ENCODE measurements around the gene WDTC1.

Gene WDTC1

DNA sequence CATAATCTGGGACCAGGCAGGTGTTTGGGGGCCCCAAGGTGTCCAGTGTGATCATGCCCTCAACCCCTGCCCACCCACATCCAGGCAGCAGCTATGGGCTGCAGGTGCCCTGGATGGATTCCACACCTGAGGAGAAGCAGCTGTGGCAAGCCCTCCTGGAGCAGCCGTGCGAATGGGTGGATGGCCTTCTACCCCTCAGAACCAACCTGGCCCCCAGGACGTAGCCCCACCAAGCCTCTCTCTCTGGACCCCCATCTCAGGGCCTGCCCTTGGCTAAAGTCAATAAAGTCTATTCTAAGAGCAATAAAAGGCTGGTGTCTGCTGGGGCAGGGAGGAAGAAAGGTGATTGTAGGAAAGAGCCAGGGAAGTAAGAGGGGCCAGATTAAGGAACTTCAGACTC lies 119.2 kb downstream of the WDTC1 start:
- no peak for DNase-seq (ENCODE audit: low spot score)
- no peak for TF ChIP-seq CTCF (IDR thresholded peaks at IDR 0.05; ENCODE audit: extremely low read depth, missing control alignments)

DNA sequence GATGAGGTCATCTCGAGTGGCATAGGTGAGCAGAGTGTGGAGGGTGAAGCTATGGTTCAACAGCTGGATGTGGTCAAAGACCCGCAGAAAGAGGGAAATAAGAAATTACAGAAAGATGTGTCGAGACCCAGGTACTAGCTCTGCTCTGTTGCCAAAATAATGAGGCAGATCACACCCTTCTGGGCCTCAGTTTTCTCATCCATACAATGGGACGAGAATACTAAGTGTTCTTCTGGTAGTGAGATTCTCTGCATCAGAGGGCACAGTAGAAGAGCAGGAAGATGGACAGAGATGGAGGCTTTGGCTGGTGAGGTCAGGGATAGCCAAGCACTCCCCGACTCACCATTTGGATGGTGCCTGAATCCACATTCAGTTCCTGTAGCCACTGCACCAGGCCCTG lies 121.3 kb downstream of the WDTC1 start:
- TF ChIP-seq CTCF (IDR thresholded peaks at IDR 0.05; ENCODE audit: extremely low read depth, missing control alignments): no peak
- no peak for DNase-seq (ENCODE audit: low spot score)

GRCh38 chr1:27356277-27356618 lies 121.8 kb downstream of the WDTC1 start:
- no peak for TF ChIP-seq CTCF (IDR thresholded peaks at IDR 0.05; ENCODE audit: extremely low read depth, missing control alignments)
- no peak for DNase-seq (ENCODE audit: low spot score)

DNA sequence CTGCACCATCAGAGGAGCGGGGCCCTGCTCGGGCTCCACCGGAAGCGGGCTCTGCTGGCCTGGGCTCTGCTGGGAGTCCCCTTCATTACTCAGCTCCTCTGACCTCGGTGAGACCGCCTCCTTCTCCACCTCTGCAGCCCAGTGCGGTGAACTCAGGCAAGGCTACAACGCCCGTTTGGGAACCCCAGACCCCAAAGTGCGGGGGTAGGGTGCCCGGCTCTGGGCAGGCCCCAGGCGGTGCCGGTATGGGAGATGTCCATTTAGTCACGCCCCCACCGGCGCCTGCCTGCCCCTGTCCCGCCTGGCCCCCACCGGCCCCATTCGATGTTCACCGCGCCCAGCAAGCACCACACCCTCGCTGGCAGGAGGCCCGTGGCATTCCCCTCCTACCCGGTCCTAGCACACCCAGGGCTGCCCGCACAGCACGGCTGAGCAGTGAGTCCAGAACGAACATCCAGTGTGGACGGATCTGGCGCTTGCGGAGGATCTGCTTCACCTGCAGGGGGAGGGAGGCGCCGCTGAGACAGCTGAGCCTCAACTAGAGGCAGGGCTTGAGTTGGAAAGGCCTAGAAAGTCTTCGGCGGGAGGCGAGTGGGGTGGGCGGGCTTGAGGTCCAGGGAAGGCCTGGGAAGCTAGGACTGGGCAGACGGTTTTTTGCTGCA lies 122.3 kb downstream of the WDTC1 start:
- TF ChIP-seq CTCF (IDR thresholded peaks at IDR 0.05; ENCODE audit: extremely low read depth, missing control alignments): no peak
- DNase-seq (ENCODE audit: low spot score): no peak

DNA sequence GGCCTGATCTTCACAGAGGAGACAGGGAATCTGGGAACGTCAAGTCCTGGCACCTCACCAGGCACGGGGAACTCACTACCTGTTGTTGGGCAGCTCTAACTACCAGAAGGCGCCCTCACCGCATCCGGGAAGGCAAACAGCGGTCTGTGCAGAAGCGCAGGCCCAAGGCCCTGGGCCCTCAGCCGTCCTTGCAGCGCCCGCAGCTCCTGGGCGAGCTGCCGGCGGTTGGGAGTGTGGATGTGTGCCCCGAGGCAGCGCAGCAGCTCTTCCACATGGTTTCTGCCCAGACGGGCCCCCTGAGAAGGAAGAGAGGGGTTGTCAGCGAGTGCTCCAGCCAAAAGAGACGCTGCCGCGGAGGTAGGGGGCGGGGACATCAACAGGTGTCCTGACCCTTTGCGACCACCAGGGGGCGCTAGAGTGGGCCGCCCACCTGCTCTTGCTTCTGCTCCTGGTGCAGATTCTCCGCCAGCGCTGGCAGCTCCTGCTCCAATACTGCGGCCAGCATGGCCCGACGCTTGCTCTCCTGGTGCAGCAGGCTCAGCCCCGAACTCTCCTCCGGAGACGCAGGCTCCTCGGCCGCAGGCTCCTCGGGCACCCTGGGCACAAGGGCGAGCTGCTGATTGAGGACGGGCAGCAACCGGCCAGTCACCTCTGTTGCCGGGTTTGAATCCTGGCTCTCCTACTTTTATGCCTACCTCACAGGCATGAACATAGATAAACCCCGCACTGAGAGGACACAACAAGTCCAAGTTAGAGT lies 123.0 kb downstream of the WDTC1 start:
- peak; percentile 96 for DNase-seq (ENCODE audit: low spot score)
- peak; percentile 88 for TF ChIP-seq CTCF (IDR thresholded peaks at IDR 0.05; ENCODE audit: extremely low read depth, missing control alignments)
